Retinal pigment epithelial cell (primary cell): ENCODE measurements around the gene KY.

Source experiments
- DNase-seq: peaks from one replicate; pipeline ENCODE4 v3.0.0-alpha.2; 2010; ENCODE audit warnings: low read depth
- H3K4me3 ChIP-seq: 2 replicates; pipeline ENCODE4 v1.5.1; 2011; ENCODE audit warnings: mild to moderate bottlenecking, low read length, control low read depth, moderate library complexity
- TF ChIP-seq, protein P1 (sequence below): conservative IDR thresholded peaks from 2 replicates; pipeline ENCODE4 v1.5.1; 2011; ENCODE audit warnings: low read depth, low read length, control low read depth, inconsistent platforms

The KY gene

DNA sequence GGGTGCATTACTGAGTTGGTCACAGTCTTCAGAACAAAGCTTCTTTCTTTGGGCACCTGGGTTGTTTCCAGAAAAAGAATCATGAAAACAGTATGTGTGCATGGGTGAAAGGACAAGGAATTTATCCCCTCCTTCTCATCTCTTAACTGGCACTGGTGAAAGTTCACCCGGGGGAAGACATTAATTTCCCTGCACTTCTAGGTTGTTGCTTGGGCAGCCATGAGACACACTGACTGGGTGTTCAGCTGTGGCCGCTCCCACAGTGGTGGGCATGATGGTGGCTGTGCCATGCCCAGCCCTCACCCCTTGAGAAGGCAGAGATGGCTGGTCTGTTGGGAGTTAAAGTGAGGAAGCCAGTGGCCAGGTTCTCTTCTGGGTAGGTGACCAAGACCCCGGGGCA lies 16.6 kb upstream of the KY start:
- DNase-seq: no peak
- TF ChIP-seq, protein P1, sequence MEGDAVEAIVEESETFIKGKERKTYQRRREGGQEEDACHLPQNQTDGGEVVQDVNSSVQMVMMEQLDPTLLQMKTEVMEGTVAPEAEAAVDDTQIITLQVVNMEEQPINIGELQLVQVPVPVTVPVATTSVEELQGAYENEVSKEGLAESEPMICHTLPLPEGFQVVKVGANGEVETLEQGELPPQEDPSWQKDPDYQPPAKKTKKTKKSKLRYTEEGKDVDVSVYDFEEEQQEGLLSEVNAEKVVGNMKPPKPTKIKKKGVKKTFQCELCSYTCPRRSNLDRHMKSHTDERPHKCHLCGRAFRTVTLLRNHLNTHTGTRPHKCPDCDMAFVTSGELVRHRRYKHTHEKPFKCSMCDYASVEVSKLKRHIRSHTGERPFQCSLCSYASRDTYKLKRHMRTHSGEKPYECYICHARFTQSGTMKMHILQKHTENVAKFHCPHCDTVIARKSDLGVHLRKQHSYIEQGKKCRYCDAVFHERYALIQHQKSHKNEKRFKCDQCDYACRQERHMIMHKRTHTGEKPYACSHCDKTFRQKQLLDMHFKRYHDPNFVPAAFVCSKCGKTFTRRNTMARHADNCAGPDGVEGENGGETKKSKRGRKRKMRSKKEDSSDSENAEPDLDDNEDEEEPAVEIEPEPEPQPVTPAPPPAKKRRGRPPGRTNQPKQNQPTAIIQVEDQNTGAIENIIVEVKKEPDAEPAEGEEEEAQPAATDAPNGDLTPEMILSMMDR: no peak
- no peak overlapping the region for H3K4me3 ChIP-seq

DNA sequence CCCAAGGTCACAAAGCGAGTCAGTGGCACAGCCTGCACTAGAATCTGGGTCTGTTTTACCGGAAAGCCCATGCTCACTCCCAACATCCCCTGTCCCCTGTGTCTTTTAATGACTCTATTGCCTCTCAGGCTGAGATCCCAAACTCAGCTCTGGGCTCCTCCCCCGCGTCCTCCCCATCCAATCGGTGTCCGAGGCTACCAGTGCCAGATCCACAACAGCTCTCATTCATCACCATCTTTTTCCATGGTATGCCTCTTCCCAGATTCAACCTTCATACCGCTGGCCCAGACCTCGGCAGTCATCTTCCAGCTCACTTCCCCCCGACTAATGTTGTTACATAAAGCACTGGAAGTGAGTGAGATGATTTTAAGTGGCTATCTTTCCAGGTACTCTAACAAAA lies 16.1 kb upstream of the KY start:
- TF ChIP-seq, protein P1: no peak
- no peak overlapping the region for H3K4me3 ChIP-seq
- DNase-seq: no peak

DNA sequence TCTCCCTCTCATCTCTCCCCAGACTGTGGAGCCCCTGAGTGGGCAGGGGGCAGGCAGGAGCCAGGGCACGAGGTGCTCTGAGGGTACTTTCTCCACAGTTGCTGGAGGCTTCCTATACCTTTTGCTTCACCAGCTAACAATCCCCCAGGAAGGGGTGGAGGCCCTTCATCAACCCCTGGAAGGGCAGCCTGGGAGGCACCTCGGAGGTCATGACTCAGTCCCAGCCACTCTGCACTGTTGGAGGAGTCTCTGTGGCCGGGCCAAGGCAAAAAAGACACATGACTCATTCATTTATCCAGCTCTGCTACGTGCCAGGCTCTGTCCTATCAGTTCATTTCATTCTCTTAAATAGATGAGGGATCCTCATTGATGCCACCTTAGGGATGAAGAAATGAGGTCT lies 15.6 kb upstream of the KY start:
- TF ChIP-seq, protein P1: no peak
- H3K4me3 ChIP-seq: no peak overlapping the region
- no peak for DNase-seq

DNA sequence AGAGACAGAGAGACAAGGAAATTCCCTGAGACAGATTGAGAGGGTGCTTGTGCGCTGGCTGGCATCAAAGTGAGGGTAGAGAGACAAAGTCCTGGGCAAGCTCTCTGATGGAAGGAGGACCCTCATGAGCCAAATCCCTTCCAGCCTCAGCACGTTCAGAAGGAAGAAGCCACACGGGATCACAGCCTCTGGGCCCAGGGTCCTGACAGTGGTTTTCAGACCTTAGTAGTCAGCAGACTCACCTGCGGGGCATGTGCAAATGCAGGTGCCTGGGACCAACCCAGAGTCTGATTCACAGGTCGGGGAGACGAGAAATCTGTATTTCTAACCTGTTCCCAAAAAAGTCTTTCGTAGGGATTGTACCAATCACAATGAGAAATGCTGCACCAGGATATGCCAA lies 15.2 kb upstream of the KY start:
- no peak for DNase-seq
- TF ChIP-seq, protein P1: no peak

DNA sequence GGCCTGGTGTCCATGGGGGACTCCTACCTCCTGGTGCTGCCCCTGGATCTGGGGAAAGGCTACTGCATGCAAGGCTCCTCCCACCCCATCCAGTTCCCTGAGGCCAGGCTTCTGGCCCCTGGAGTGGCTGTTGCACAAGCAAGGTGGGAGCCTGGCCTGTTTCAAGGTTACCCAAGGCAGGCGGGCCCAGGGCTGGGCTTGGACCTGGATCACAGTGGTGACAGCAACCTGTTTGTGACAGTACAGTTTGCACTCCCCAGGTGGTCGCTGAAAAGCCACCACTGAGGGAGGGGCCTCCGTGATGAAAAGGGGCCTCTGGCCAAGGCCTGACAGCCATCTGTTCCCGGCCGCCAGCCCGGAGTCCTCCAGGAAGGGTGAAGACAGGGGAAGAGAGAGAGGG lies 14.4 kb upstream of the KY start:
- H3K4me3 ChIP-seq: no peak overlapping the region
- TF ChIP-seq, protein P1: no peak
- no peak for DNase-seq

More for the DNA sequence above, 15.2 kb upstream of the KY start:
- no peak overlapping the region for H3K4me3 ChIP-seq

DNA sequence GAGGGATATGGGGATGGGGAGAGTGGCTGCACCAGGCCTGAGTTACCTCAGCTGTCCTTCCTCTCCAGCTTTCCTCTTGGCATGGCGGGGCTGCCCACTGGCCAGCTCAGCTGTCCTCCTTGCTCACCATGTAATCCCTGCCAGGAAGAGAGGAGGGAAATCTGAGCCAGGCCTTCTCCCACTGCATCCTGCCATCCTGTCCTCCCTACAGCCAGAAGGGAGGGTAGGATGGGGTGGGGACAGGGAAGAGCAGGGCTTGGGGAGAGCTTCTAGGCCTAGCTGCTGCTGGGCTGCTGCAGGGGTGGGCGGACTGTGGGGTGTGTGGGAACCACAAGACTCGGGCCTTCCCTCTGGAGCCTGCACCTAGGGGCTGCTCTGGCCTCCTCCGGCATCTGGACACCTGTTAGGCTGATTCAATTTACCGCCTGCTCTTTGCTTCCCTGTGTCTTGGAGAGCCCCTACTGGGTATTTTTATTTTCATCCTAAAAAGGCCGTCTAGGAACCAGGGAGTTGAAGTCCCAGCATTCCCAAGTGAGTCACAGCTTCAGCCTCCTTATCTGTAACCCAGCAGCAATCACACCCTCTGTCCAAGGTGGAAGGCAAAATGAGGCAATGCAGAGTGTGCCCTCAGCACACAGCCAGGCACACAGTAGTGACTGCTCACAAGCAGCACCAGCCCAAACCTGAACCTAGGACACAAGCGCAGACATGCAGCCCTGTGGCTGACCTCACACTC lies 13.1 kb upstream of the KY start:
- no peak for DNase-seq
- no peak overlapping the region for H3K4me3 ChIP-seq
- TF ChIP-seq, protein P1: no peak

DNA sequence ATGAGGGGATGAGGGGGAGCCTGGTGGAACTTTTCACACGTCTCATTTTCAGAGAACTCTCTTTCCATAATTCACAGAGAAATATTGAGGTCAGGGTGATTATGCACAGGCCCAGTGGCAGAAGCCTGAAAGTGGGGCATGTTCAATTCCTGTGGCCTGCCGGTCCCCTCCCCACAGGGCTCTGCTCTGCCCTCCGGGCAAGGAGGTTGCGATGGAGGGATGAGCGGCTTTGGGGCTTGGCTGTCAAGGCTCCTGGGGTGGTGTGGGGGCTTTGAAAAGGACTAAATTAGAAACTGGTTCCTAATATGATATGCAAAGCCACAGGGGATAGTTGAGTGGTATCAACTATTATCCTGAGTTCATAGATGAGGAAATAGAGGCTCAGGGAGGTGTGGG lies 9.2 kb upstream of the KY start:
- TF ChIP-seq, protein P1: no peak
- H3K4me3 ChIP-seq: no peak overlapping the region
- no peak for DNase-seq
